T-helper 17 cell (primary cell): ENCODE data around the gene TMEM267. TPM values are rescaled to one million over a fixed set of nuclear protein-coding genes. Genes with fewer than 3 reads are reported as not detected.
A peak's percentile ranks its signal among the peaks of the same experiment; 100 is the strongest.
"Not testable (repeated sequence)": the region's sequence is repeated elsewhere in the genome, so short reads cannot be mapped to it uniquely, and the experiment has no call there.

Source experiments
- ATAC-seq: fragments of 150-1000 bp; cut with Tn5 transposase; 2 replicates; pipeline ENCODE4 v1.10.0; 2021; ENCODE audit warnings: mild to moderate bottlenecking, moderate library complexity
- DNase-seq, 3 donors: peaks; one replicate each; pipeline versions ENCODE4 v3.0.0 to v3.0.0-alpha.2; 2020 to 2021
- H3K9me3 ChIP-seq: one replicate; pipeline ENCODE4 v1.7.0; 2013; ENCODE audit warnings: low read length, mild to moderate bottlenecking; ENCODE audit not compliant: control insufficient read depth, poor library complexity, severe bottlenecking
- H3K27ac Mint-ChIP-seq: one replicate; pipeline ENCODE4 v1.8.0; 2022; ENCODE audit warnings: mild to moderate bottlenecking, moderate library complexity, mixed read lengths
- H3K27me3 Mint-ChIP-seq: one replicate; pipeline ENCODE4 v1.8.0; 2022; ENCODE audit warnings: mixed read lengths
- H3K36me3 Mint-ChIP-seq: one replicate; pipeline ENCODE4 v1.8.0; 2022; ENCODE audit warnings: low read depth, mixed read lengths
- H3K4me1 Mint-ChIP-seq: one replicate; pipeline ENCODE4 v1.8.0; 2022; ENCODE audit warnings: mild to moderate bottlenecking, mixed read lengths
- H3K4me3 Mint-ChIP-seq: one replicate; pipeline ENCODE4 v1.8.0; 2022; ENCODE audit warnings: mild to moderate bottlenecking, moderate library complexity, mixed read lengths
- total RNA-seq, 4 donors: library from RNA in 2 of 4; stranded (reverse) in 2 of 4; gene quantifications; one replicate each; pipeline ENCODE4 v1.2.3 and lab custom pipeline; 2022 to 2026

TMEM267 gene
- total RNA-seq, 2 donors from 2014 or later, result 9.1 to 10.6 TPM

DNA sequence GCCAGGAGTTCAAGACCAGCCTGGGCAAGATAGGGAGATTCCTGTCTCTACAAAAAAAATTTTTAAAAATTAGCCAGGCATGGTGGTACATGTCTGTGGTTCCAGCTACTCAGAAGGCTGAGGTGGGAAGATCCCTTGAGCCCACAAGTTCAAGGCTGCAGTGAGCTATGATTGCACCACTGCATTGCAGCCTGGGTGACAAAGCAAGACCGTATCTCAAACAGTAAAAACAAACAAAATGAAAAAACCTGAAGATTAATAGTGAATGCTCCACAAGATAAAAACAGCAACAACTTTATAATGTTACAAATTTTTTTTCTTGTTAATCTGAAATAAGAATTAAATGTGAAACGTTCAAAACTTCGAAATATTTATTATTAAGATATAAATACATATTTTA, 2.7 kb upstream of the TMEM267 start:
- H3K9me3 ChIP-seq, result no peaks in the 10 kb centered on the region
- H3K27me3 Mint-ChIP-seq, result no peaks in the 10 kb centered on the region
- H3K27ac Mint-ChIP-seq, result peak overlapping the region; percentile 98
- H3K4me3 Mint-ChIP-seq, result no peak overlapping the region
- DNase-seq (no peak), ATAC-seq (no peak)
- H3K4me1 Mint-ChIP-seq, result peaks cover 17% of the 10 kb centered on the region
- H3K36me3 Mint-ChIP-seq, result no peaks in the 10 kb centered on the region

DNA sequence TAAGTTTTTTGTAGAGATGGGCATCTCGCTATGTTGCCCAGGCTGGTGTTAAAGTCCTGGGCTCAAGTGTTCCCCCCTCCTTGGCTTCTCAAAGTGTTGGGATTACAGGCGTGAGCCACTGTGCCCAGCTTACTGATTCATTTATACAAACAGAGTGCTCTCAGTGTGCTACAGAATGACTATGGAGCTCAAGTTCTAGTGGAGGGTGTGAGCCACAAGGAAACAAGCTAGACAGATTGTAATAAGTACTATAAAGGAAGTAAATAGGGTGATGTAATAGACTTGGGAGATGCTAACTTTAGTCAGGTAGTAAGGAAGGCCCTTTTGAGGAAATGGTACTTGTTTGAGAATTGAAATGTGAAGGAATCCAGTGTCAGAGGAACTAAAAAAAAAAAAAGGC, 1.7 kb upstream of the TMEM267 start:
- DNase-seq, result no peak

DNA sequence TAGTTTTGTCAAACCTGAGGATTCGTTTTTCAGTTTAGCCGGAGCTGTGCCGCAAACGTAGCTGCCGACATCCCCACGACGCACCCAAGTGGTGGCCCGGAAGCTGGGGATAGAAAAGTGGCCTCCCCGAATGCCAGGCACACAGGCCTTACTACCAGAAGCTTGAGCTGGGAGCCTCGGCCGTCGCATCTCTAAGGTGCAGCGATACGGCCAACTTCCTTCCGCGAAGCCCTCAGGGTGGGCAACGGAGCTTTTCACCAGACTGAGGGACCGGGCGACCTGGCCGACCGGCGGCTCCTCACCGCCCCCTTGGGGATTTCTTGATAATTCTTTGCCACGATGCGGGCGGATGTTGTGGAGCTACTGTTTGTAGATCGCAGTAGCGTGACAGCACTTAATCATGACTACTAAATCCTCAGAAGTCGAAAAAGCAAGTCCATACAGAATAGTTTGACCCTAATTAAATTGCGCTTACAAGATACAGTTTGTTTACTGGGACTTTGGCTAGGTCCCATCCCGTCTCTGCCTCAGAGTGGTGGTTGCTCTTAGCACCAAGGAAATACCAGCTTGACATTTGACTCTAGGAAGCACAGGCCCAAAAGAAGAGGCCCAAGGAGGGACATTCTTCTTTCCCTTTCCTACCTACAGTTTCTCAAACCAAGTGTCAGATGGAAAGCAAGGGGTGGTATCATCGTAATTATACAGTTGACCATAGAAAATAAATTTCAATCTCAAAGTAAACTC, 613 bp upstream of the TMEM267 start:
- Mint-ChIP-seq H3K4me3 (peak overlapping the region; percentile 96), H3K36me3 (no peaks in the 10 kb centered on the region)
- ATAC-seq, result peak; percentile 78

More for the DNA sequence above, 1.7 kb upstream of the TMEM267 start:
- H3K9me3 ChIP-seq, result no peaks in the 10 kb centered on the region
- Mint-ChIP-seq H3K4me1 (peaks cover 21% of the 10 kb centered on the region), H3K4me3 (peak overlapping the region; percentile 43), H3K27ac (peak overlapping the region; percentile 98), H3K36me3 (no peaks in the 10 kb centered on the region), H3K27me3 (no peaks in the 10 kb centered on the region)
- ATAC-seq, result no peak

DNA sequence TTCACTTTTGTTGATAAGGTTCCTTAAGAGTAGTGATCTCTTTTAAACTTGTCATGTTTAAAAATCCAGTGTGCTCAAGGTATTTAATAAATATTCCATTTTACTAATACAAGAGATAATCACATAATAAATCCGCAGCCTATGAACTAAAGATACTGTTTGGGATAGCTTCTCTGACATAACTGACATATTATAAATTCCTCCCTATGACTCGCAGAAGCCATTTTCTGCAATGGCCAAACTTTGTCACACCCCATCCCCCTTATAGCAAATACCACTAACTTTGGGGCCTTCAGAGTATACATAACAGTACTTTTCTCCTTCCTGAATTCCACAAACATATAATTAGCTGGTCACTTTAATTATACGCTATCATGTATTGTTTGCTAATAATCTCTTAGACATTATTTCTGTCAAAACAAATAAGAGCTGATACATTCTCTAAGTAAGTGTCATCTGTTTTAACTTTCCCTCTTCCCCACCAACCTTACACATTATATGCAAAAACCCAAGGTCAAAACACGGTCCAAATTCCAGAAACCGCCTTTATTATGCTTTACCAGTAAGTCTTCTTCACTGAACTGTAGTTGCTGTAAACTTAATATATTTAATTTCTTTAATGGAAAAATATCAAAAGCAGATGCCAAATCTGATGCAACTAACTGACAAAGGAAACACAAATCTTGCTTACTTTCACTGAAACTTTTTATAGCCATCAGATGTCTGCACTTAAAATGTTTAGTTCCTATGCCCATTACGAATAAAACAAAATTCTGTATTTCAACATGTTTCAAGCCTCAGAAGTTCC, 971 bp downstream of the TMEM267 start:
- DNase-seq (no peak), ATAC-seq (no peak)
- Mint-ChIP-seq H3K4me3 (peak overlapping the region; percentile 96), H3K36me3 (no peaks in the 10 kb centered on the region), H3K27me3 (no peaks in the 10 kb centered on the region), H3K27ac (peak overlapping the region; percentile 98), H3K4me1 (peaks cover 21% of the 10 kb centered on the region)
- no peaks in the 10 kb centered on the region for H3K9me3 ChIP-seq

More for the DNA sequence above, 613 bp upstream of the TMEM267 start:
- peak; percentile 62 to 77 (median 67) for DNase-seq
- no peaks in the 10 kb centered on the region for H3K9me3 ChIP-seq
- Mint-ChIP-seq H3K27me3 (no peaks in the 10 kb centered on the region), H3K27ac (peak overlapping the region; percentile 98), H3K4me1 (peaks cover 21% of the 10 kb centered on the region)

DNA sequence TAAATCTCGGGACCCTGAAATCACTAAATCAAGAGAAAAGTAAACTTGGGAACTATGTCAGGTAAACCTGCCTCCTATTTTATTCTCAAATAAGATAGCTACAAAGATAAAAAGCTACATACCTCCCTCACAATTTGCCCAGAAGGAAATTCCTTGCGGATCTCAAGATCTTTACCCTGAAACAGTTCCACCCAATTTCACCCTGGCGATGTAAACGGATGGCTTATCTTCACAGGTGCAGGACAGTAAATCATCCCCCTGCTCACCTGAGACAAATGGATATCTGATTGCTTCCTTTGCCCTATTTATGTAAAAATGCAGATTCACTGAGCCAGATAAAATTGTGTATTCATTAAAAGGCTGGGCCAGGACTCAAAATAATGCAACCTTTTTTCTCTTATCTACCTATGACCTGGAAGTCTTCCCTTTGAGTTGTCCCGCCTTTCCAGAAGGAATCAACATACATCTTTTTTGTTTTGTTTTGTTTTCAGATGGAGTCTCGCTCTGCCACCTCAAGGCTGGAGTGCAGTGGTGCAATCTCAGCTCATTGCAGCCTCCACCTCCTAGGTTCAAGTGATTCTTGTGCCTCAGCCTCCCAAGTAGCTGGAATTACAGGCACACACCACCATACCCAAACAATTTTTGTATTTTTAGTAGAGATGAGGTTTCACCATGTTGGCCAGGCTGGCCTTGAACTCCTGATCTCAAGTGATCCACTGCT, 13.8 kb downstream of the TMEM267 start:
- H3K4me1 Mint-ChIP-seq, result peaks cover 9% of the 10 kb centered on the region
- no peak overlapping the region for H3K27ac Mint-ChIP-seq
- H3K4me3 Mint-ChIP-seq, result no peak overlapping the region
- H3K9me3 ChIP-seq, result no peaks in the 10 kb centered on the region
- no peak for ATAC-seq
- no peak for DNase-seq
- peaks cover 10% of the 10 kb centered on the region for H3K36me3 Mint-ChIP-seq
- no peaks in the 10 kb centered on the region for H3K27me3 Mint-ChIP-seq

DNA sequence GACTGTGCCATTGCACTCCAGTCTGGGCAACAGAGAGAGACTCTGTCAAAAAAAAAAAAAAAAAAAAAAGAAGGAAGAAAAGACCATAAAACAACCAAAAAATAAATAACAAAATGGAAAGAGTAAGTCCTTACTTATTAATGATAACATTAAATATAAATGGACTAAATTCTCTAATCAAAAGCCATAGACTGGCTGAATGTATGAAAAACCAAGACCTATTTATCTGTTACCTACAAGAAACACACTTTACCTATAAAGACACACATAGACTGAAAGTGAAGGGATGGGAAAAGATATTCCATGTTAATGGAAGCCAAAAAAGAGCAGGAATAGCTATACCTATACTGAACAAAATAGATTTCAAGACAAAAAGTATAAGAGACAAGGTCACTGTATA, 16.6 kb downstream of the TMEM267 start:
- DNase-seq (no peak), ATAC-seq (no peak)
- H3K36me3 Mint-ChIP-seq, result peaks cover 8% of the 10 kb centered on the region
- no peaks in the 10 kb centered on the region for H3K27me3 Mint-ChIP-seq
- no peak overlapping the region for H3K27ac Mint-ChIP-seq
- H3K4me1 Mint-ChIP-seq, result peaks cover 3% of the 10 kb centered on the region
- H3K9me3 ChIP-seq, result no peaks in the 10 kb centered on the region
- no peak overlapping the region for H3K4me3 Mint-ChIP-seq

DNA sequence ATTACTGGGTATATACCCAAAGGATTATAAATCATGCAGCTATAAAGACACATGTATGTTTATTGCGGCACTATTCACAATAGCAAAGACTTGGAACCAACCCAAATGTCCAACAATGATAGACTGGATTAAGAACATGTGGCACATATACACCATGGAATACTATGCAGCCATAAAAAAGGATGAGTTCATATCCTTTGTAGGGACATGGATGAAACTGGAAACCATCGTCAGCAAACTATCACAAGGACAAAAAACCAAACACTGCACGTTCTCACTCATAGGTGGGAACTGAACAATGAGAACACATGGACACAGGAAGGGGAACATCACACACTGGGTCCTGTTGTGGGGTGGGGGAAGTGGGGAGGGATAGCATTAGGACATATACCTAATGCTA, 18.2 kb downstream of the TMEM267 start:
- not testable (repeated sequence) for H3K4me1 Mint-ChIP-seq, ATAC-seq, H3K4me3 Mint-ChIP-seq, H3K27me3 Mint-ChIP-seq, H3K27ac Mint-ChIP-seq, DNase-seq, H3K36me3 Mint-ChIP-seq, H3K9me3 ChIP-seq

DNA sequence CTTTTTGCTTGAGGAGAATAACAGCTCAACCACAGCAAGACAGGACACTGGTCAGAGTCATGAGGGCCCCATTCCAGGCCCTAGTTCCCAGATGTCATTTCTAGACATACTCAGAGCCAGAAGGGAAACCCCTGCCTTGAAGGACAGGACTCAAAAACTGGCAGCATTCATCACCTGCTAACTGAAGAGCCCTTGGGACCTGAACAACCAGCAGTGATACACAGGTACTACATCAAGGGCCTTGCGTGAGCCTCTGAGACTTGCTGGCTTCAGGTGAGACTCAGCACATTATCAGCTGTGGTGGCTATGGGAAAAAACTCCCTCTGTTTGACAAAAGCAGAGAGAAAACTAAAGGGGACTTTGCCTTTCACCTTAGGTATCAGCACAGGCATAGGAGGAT, 22.6 kb downstream of the TMEM267 start:
- Mint-ChIP-seq H3K4me3 (no peak overlapping the region), H3K27me3 (no peaks in the 10 kb centered on the region), H3K4me1 (no peaks in the 10 kb centered on the region), H3K36me3 (no peaks in the 10 kb centered on the region), H3K27ac (no peak overlapping the region)
- no peaks in the 10 kb centered on the region for H3K9me3 ChIP-seq
- no peak for ATAC-seq
- no peak for DNase-seq

DNA sequence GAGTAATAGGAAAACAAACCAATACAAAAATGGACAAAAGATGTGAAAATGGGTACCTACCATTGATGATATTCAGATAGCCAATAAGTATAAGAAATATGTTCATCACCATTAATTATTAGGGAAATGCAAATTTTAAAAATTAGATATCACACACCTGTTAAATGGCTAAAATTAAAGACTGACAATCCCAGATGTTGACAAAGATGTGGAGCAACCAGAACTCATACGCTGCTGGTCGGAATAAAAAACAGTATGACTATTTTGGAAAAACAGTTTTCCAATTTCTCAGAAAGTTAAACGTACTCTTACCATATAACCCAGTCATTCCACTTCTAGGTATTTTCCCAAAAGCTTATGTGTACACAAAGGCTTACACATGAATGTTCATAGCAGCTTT, 27.1 kb downstream of the TMEM267 start:
- no peaks in the 10 kb centered on the region for H3K27me3 Mint-ChIP-seq
- no peak overlapping the region for H3K27ac Mint-ChIP-seq

DNA sequence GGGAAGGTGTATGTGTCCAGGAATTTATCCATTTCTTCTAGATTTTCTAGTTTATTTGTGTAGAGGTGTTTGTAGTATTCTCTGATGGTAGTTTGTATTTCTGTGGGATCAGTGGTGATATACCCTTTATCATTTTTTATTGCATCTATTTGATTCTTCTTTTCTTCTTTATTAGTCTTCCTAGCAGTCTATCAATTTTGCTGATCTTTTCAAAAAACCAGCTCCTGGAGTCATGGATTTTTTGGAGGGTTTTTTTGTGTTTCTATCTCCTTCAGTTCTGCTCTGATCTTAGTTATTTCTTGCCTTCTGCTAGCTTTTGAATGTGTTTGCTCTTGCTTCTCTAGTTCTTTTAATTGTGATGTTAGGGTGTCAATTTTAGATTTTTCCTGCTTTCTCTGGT, 42.1 kb downstream of the TMEM267 start:
- not testable (repeated sequence) for H3K9me3 ChIP-seq, H3K4me3 Mint-ChIP-seq, H3K4me1 Mint-ChIP-seq, H3K36me3 Mint-ChIP-seq, DNase-seq, H3K27ac Mint-ChIP-seq, ATAC-seq, H3K27me3 Mint-ChIP-seq

More for the DNA sequence above, 27.1 kb downstream of the TMEM267 start:
- Mint-ChIP-seq H3K36me3 (peaks cover 2% of the 10 kb centered on the region), H3K4me3 (no peak overlapping the region), H3K4me1 (no peaks in the 10 kb centered on the region)
- DNase-seq, result no peak
- no peaks in the 10 kb centered on the region for H3K9me3 ChIP-seq
- ATAC-seq, result no peak

DNA sequence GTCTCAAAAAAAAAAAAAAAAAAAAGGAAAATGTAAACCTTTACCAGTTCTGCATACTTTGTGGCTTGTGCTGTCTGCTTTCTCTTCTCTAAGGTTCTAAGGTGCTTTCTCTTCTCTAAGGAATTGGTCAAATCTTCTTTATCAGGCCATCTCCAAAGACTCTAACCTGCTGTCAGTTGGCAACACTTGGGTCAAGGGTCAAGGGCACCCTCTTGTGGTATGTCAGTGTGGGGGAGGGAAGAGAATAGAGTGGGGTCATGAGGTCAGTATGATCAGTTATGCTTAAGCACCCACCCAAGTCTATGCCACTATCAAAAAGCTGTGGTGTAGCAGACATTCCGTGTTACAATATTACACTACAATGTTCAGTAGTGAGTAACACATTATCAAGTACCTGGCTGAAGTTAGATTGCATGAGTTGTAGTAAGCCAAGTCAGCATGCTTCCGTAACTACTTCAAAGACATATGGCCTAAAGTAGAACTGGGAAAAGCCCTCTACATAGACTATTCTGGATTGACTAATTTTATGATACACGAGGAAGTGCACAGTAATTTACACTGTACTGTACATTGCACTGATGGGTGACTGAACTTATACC, 46.5 kb downstream of the TMEM267 start:
- no peaks in the 10 kb centered on the region for H3K9me3 ChIP-seq
- Mint-ChIP-seq H3K36me3 (no peaks in the 10 kb centered on the region), H3K27me3 (no peaks in the 10 kb centered on the region), H3K27ac (no peak overlapping the region), H3K4me1 (no peaks in the 10 kb centered on the region), H3K4me3 (no peak overlapping the region)
- DNase-seq (no peak), ATAC-seq (no peak)

DNA sequence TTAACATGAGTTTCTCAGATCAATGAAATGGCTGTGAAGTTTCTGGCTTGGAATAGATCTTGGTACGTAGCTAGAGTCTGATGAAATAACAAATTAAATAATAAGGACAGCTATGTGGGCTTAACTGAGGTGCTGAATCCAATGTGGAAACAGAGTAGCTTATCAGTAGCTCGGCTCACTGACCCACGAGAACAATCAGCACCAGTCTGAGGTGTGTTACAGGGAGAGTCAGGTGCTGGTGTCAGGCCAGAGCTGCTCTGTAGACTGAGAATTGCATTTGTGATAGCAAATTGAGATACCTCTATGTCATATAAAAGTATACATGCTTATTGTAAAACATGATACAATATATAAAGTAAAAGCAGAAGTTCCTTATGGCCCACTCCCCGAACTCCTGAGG, 50.3 kb downstream of the TMEM267 start:
- no peaks in the 10 kb centered on the region for H3K27me3 Mint-ChIP-seq

More for the DNA sequence above, 50.3 kb downstream of the TMEM267 start:
- ATAC-seq (no peak), DNase-seq (no peak)
- Mint-ChIP-seq H3K4me1 (no peaks in the 10 kb centered on the region), H3K27ac (no peak overlapping the region), H3K36me3 (no peaks in the 10 kb centered on the region), H3K4me3 (no peak overlapping the region)
- H3K9me3 ChIP-seq, result no peaks in the 10 kb centered on the region
